ENCODE results near the gene MAP3K3.

Gene MAP3K3

DNA sequence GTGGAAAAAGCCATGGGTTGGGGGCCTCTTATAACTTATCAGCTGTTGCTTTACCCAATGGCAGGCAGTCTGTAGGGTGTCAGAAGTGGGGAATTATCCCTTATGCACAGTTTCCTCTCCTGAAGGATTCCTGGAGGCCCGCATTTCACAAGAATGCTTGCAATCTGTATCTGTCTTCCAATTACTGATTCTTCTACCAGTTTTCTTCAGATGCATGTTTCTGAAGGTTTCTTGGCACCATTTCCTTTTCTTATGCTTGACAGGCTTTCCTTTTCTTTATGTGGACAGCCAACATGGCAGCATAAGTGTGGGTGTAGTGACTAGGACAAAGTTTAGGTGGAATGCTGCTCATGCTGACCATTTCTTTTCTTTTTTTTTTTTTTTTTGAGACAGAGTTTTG is 36.1 kb downstream of the MAP3K3 start:
- DNase-seq = no peak

DNA sequence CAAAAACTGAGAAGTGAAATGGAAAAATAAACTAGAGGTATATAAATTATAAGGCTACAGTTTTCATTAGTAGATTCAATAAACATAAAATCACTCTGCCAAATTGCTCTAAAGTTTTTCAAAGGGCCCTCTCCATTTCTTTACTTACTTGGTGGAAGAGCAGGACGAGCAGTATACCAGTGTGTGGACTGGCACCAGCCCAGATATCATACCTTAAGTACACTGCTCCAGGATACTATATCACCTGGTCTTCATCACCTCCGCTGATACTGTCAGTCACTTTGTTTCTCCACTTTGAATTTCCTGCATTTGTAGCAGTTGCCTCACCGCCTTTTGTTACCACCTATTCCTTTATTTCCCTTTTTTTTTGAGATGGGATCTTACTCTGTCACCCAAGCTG is 37.6 kb downstream of the MAP3K3 start:
- DNase-seq = no peak

DNA sequence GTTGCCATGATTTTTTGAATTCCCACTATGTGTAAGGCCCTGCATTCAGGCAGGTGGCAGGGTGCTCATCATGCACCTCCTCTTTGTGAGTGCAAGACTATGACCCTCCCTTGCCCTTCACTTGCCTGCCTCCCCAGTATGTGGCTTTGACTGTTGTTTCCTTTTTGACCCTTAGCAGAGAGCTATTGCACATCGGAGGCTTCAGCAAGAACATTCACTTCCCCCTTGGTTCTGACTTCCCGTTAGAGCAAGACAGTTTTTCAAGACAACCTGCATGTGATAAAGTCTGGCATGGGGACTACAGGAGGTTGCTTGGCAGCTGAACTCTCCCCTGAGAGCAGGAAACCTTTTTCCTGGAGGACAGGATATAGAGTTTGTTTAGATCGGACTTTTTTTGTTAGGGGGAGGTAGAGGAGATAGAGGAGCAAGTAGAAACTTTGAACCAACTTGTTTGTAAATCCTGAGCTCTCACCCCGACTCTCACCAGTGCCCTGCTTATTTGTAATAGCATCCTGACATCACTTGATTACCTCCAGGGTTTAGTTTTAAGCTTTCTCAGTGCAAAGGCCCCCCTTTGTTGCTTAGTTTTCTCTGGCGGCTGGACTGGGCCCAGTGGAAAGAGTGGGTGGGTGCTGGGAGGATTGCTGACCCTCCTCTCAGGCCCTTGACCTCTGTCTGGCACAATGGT is 43.5 kb downstream of the MAP3K3 start:
- no peak for DNase-seq

DNA sequence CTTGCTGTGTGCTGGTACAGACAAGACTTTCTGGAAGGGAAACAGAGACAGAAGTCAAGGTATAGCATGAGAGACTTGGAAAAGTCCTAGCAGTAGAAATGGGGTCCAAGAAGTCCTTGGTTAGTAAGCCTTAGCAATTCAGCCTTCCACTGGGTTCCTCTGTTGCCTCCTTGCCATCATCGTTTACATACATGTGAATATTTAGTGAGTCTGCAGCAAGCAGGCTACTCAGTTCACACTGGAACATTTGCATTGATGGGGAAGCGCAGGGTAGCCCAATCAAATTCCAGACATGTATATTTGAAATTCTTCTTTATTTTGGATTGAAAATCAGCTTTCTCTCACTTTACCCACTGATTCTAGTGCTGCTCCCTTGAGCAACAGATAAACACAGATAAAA is 50.6 kb downstream of the MAP3K3 start:
- no peak for DNase-seq

DNA sequence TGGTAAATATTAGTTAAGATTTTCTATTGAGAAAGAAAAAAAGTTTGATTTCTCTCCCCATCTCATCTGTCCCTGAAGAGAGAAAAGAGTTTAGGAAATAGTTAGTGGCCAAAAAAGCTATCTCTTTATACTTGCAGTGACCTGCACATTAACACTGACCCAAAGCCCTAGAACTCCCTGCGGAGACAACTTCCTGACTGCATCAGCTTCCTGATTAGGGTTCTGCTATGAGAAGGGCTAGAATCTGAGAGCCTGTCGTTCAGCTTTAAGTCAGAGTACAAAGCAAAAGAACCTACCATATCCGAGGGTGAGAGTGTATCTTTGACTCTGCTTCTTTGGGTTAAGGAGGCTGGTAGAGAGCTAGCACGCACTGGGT is 53.0 kb downstream of the MAP3K3 start:
- no peak for DNase-seq

DNA sequence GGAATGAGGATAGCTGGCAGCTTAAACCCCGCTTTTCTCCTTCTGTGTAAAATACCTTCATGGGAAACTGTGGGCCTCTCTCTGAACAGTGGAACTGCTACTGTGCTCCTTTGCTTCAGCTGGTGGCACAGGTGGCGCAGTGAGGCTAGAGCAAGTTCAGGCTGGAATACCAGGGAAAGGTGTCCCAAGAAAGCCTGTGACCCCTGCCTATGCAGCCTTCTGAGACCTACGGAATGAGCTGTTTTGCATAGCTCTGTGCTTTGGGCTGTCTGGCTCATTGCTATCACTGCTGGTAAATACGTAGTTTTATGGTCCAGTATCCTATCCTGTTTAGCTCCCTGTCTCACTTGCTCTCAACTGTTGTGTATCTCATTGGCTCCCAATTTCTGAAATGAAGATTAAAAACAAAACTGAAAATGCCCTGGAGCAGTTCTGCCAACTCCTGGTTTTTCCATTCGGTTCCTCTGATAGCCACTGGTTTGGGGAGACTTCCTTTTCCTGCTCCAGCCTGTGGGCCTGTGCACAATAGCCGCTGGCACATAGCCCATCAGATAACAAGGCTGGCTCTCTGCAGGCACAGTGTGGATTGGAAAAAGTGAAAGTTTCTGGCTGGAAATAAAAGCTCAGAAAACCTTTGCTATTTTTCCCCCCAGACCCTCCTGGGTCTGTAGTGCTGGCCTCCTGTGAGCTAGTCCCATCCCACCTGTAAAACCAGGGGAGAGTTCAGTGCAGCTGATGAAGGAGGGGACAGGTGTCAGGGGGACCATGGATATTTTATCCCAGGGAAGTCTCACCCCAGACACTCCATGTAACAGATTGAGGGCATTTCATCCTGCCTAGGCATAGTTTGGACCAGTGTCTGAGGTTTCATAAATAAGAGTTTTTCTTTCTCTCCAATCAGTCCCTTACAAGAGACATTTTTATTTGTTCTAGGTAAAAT is 53.7 kb downstream of the MAP3K3 start:
- no peak for DNase-seq

DNA sequence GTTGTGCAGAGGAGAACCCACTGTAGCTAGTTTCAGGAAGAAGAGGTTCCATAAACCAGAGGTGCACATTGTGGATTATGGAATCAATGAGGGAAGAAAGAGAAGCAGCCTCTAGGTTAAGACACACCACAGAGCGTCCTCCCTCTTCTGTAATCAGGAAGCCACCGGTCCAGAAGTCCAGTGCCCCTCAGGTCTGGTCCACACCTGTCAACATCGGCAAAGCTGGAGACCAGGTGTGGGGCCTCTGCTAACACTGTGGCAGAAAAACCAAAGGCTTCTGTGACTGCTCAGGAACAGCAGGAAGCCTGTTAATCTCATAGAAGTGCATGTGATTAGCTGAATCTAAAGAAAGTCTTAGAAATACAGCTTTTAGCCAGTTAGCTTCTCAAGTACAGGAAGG is 54.4 kb downstream of the MAP3K3 start:
- no peak for DNase-seq

DNA sequence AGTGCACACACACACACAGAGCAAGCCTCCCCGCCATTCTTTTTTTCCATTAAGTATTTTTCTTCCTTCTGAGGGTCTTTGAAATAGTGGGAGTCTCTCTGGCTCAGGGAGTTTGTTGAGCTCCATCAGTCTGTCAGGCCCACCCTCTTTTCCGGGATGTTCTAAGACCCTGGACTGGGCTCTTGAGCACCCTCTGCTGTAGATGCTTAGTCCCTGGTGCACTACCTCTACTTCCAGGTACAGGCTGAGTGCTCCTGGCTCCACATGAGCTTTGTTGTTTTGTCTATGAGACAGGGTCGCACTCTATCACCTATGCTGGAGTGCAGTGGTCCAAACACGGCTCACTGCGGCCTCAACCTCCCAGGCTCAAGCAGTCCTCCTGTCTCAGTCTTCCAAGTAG is 57.0 kb downstream of the MAP3K3 start:
- DNase-seq = no peak

DNA sequence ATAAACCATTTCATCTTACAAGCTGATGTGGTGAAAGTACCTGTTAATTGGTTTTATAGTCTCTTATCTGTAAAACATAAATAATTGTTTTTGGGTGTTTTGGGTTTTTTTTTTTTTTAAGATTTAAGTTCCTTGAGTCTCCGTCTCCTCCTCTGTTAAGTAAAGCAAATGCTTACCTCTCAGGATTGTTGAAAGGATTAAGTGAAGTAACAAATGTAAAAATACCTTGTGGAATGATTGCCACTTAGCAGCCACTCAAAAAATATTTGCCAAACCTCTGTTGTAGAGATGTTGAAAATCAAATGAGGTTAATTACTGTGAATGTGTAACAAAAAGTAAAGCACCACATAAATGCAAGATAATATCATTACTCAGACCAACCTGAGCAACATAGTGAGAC is 58.5 kb downstream of the MAP3K3 start:
- DNase-seq = no peak

DNA sequence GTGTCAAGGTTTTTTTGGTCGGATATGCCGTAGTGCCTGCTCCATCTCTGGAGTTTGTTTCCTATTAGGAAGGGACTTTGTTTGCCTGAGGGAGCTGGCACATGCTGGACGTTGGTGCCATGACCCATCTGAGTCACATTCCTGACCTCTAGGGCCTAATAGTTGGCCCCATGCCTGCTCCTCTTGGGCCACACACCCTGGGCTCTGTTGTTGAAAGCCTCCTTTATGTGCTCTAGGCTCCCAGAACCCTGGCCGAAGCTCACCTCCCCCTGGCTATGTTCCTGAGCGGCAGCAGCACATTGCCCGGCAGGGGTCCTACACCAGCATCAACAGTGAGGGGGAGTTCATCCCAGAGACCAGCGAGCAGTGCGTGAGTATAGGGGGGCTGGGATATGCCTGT is 59.3 kb downstream of the MAP3K3 start:
- DNase-seq = no peak

DNA sequence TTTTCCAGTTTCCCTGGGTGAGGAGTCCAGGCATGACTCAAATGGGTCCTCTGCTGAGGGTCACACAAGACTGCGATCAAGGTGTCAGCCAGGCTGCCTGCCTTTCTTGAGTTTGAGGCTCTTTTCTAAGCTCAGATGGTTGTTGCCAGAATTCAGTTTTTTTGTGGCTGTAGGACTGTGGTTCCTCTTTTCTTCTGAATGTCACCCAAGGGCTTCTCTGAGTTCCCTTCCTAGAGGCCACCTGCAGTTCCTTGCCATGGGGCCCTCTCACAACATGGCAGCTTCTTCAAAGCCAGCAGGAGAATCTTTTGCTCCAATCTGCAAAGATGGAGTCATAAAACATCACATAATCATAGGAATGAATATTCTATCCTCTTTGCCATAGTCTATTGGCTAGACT is 60.2 kb downstream of the MAP3K3 start:
- DNase-seq = no peak

DNA sequence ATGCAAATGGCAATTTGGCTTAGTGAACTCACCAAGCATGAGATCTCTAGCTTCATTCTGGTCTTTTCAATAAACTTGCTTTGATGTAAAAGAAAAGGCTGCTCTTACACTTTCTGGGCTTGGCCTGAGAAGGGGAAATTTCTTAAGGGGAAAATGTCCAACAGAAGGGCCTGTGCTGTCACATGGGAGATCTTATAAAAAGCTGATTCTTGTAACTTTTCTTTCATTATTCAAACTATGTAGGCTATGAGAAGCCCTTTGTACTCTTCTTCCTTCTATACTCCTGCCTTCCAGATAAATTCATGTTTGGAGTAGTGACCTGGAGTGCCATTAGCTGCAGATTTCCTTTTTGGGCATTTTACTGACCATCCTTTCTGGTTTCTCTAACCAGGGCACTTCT is 60.8 kb downstream of the MAP3K3 start:
- no peak for DNase-seq

DNA sequence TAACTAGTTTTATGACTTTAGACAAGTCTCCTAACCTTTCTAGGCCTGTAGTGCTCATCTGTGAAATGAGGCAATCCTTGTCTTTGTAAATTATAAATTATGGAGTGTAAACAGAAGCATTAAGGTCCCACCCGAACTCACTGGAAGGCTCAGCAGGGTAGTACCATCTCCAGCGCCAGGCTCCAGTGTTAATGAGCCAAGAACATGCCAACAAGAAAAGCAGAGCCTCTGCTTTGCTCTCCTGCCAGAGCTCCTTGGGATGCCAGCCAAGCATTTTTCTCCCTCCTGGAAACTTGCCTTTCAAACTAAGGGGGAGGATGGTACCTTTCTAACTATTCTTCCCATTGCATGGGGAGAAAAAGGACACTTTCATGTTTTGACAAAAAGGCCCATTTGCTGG is 62.8 kb downstream of the MAP3K3 start:
- DNase-seq = no peak

DNA sequence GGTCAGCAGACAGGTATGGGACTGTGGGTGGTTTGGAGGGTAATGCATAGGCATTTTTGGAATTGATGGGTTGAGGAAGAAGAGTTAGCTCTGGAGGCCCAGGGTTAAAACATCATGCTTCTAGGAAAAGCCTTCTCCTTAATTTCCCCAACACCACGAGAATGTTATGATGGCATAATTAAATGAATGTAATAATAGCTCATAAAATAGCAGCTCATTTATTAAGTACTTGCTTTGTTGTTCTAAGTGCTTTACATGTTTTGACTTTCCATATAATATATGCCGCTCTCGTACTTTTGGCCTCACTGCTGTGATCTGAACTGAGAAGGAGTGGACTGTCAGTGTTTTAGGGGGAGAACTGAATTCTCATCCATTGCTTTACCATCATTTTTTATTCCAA is 63.4 kb downstream of the MAP3K3 start:
- no peak for DNase-seq

DNA sequence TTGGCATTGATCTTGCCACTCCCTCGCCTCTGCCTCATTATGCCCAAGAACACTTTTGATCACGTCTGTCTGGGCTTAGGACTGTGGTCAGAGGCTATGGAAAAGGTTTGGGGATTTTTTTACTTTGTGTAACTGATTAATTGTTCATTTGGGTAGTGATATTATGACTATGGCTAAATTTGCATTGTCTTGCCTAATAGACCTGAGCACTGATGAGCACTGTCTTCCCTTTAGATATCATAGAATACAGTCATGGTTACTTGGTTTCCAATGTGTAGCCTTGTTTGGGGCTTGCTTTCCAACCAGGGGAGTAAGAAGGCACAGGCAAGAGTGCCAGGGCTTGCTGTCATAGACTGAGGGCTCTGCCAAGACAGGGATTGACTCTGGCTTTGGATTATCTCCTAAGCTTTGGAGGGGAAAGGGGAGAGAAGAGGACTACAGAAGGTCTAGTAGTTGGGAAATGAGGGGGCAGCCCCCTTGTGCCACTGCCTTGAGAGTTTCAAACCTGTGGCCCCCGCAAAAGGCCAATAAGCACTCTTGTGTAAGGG is 64.0 kb downstream of the MAP3K3 start:
- DNase-seq = no peak

DNA sequence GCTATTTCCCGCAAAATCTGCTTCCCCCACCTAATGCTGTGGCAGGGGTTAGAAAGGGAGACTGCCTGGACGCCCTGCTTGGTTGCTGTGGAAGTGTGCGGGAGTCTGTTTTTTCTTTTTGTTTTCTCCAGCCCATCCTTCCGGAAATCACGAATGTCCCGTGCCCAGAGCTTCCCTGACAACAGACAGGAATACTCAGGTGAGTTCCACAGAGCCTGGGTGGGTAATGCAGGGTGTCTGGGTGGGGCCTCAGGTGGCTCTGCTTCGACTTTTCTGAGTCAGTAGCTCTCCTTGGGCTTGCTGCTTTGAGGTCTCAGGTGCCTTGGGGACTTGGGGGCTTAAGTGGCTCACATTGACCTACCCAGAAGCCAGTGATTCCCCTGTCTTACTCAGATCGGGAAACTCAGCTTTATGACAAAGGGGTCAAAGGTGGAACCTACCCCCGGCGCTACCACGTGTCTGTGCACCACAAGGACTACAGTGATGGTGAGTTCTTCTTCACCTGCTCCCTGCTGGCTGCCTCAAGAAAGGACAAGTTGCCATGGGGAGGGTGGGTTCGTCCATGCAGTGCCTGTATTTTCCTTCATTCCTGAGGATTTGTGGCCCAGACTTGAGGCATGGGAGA is 66.3 kb downstream of the MAP3K3 start:
- no peak for DNase-seq

DNA sequence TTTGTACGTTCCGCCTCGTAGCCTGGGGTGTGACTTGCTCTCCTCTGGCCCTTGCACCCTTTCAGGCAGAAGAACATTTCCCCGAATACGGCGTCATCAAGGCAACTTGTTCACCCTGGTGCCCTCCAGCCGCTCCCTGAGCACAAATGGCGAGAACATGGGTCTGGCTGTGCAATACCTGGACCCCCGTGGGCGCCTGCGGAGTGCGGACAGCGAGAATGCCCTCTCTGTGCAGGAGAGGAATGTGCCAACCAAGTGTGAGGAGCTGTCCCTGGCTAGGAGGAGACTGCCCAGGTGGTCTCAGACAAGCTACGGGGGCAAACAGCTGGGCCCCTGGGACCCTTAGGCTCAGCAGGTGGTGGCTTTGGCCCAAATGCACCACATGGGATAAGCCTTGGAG is 67.3 kb downstream of the MAP3K3 start:
- DNase-seq = no peak

DNA sequence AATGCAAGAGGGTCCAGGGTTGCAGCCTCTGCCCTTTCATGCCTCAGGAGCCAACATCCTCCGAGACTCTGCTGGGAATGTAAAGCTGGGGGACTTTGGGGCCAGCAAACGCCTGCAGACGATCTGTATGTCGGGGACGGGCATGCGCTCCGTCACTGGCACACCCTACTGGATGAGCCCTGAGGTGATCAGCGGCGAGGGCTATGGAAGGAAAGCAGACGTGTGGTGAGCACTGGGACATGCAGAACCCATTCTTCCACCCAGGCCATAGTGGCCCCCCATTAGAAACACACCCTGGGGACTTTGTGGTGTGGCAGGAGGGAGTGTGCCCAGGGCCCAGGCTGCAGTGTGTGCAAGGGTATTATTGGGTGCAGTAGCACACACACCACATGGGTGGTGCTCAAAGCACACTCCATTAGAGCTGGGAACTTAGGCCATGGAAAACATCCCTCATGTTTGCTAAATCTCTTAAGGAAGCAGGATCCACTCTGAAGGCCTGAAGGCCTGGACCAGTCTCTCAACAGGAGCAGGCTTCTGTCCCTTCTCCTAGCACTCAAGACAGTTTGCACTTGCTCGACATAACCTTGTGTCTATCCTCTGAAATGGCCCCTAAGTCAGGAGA is 70.1 kb downstream of the MAP3K3 start:
- DNase-seq = no peak

DNA sequence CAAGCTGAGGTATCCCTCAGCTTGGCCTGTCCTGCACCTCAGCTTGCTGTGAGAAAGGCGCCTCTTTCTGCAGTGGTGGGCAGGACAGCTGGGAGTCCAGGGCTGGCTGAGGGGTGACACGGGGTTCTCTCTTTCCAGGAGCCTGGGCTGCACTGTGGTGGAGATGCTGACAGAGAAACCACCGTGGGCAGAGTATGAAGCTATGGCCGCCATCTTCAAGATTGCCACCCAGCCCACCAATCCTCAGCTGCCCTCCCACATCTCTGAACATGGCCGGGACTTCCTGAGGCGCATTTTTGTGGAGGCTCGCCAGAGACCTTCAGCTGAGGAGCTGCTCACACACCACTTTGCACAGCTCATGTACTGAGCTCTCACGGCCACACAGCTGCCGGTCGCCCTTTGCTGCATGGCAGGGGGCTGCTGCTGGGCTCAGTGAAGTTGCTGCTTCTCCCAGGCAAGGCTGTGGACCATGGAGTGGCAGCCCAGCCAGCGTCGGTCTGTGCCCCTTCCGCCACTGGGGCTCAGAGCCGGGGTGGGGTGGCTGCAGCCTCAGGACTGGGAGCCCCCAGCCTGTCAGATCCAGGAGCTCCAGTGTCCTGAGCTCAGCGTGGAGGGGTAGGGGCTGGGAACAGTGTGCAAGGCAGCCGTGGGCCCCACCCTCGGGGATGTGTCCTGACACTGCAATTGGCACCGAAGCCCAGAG is 71.3 kb downstream of the MAP3K3 start:
- no peak for DNase-seq

DNA sequence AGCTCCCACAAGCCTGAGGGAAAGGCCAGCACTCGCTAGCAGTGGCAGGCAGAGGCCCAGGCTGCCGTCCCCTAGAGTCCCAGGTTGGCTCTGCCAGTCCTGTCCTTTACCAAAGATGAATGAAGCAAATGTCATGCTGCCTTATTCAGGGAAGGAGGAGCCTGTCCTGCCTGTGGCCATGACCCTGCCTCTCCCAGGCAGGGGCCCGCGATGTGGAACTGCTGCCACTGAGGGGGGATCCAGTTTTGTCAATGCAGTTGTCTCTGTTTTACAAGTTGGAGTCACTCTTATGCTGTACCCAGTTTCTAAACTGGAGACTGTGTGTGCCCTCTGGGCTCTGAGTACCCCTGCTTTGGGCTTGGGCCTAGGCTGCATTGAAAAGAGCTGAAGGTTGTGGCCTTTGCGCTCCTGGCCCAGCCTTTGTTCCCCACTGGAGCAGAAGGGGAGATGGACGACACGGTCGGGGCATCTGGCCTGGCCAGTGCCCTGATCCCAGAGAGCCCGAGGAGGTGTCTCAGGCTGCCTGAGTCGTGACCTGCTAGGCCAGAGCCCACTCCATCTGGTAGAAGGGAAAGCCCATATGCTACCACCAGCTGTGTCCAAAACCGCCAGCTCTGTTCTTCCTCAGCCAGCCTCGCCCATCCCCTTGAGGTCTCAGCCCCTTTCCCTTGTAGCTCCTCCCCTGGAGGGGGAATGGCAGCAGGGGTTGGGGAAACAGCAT is 72.2 kb downstream of the MAP3K3 start:
- no peak for DNase-seq

DNA sequence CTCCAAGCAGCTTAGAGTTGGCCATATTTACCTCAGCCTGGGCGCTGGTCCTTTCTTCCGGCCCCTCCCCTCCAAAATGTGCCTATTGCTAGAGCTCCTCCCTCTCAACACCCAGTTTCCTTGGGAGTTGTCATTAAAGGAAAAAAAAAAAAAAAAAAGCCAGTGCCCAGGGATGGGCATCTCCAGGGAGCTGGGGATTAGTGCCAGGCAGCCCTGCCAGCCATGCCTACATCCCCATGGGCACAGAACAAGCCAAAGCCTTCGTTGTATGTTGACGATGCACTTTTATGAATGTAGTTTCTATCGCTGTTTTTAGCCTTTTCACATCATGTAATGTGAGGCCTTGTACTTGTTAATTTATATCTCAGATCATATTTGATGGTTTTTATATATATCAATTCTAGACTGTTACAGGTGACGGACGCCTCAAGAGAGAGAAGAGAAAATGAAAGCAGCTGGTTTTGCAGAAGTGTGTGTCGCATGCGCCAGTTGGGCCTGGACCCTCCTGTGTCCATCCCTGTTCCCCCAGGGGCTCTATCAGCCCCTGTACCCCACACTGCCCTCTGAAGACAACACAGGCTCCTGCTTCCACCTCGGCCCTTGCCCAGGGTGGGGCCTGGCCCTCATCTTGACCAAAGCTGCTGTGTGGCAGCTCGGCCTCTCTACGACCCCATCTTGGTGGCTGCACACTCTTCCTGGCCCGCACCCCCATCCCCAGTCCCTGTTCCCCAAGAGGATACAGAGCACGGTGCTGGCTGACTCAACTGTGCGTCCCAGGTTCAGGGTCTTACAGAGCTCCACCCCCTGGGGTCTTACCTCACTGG is 72.9 kb downstream of the MAP3K3 start:
- DNase-seq = no peak
